AG04450 (cell line): ENCODE results near the gene PADI6. TPM values are rescaled to one million over a fixed set of nuclear protein-coding genes. Genes with fewer than 3 reads are reported as not detected.

Experiments used
- CTCF ChIA-PET: fragments of 300-600, 350-600 bp; formaldehyde crosslinking; extraction: SDS; loops from one replicate; lab custom pipeline; 2022; ENCODE audit warnings: antibody characterized with exemption, inconsistent platforms; lab: Charles Lee
- POLR2A ChIA-PET: fragments of 350-600 bp; formaldehyde crosslinking; extraction: SDS; loops from one replicate; lab custom pipeline; 2021; ENCODE audit warnings: antibody characterized with exemption, inconsistent platforms; lab: Yijun Ruan, JAX
- DNase-seq: peaks from one replicate; pipeline ENCODE4 v3.0.0-alpha.2; 2011; ENCODE audit warnings: low read depth, low spot score
- H3K27ac ChIP-seq: one replicate; pipeline ENCODE4 v1.5.1; 2012; ENCODE audit warnings: low read depth, low read length, control low read depth
- H3K27me3 ChIP-seq: one replicate; pipeline ENCODE4 v1.6.0; 2012; ENCODE audit warnings: low read length; ENCODE audit not compliant: control insufficient read depth, insufficient read depth
- H3K4me3 ChIP-seq: 2 replicates; pipeline ENCODE4 v1.5.1; 2011; ENCODE audit warnings: mild to moderate bottlenecking, low read depth, low read length, control low read depth
- H3K9me3 ChIP-seq: 2 replicates; pipeline ENCODE4 v1.5.1; 2012; ENCODE audit warnings: low read length; ENCODE audit not compliant: control insufficient read depth, insufficient read depth
- CTCF ChIP-seq: IDR thresholded peaks from 2 replicates; pipeline ENCODE4 v1.5.1; 2011; ENCODE audit warnings: low read depth, low read length, control low read depth, inconsistent platforms
- polyA plus RNA-seq: library from polyadenylated mRNA; depleted of rRNA; stranded (reverse); fragments of >200 nt; gene quantifications from 2 replicates; pipeline ENCODE4 v1.2.3, GENCODE V29; 2011

The PADI6 gene
- polyA plus RNA-seq, 1 experiment, result not detected

DNA sequence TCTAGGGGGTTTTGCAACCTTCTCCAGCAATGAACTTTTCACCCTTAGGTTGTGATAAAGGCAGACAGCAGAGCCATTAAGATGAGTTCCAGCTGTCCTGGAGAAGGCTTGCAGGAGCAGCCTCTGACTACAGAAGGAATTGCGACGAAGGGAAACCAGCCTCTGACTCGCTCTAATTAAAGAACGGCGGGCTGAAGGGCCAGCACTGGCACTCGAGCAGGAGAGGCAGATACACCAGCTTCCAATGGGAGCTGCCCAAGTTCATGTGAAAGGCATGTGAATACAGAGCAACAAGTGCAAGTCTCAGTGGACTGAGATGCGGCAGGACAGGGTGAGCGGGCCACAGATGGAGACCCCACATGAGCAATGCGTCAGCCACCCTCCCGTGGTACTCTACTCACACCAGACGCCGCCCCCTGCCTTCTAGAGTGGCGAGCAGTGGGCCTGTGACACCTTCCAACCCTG is 51.8 kb downstream of the PADI6 start:
- Histone ChIP-seq H3K27me3 (no peaks in the 10 kb centered on the region), H3K9me3 (no peaks in the 10 kb centered on the region), H3K4me3 (no peak overlapping the region), H3K27ac (peak overlapping the region; percentile 52)
- DNase-seq, result no peak
- POLR2A ChIA-PET, result interaction anchor here (0.6 to 0.9 kb wide), 2 partner anchors 14 to 255 kb away, joined by 3 to 8 read pairs; no protein-coding TSS in a partner anchor
- TF ChIP-seq CTCF, result no peak
- CTCF ChIA-PET, result interaction anchor here (2.3 kb wide), 1 partner anchor 18 kb away, joined by 9 read pairs; no protein-coding TSS in a partner anchor

GRCh38 chr1:17425806-17426600 is 54.0 kb downstream of the PADI6 start:
- no peaks in the 10 kb centered on the region for H3K9me3 ChIP-seq
- ChIA-PET POLR2A (no interaction called here), CTCF (interaction anchor here (2.3 kb wide), 1 partner anchor 20 kb away, joined by 9 read pairs; no protein-coding TSS in a partner anchor)
- no peak overlapping the region for H3K4me3 ChIP-seq
- no peak overlapping the region for H3K27ac ChIP-seq
- no peak for DNase-seq
- H3K27me3 ChIP-seq, result no peaks in the 10 kb centered on the region
- no peak for TF ChIP-seq CTCF

DNA sequence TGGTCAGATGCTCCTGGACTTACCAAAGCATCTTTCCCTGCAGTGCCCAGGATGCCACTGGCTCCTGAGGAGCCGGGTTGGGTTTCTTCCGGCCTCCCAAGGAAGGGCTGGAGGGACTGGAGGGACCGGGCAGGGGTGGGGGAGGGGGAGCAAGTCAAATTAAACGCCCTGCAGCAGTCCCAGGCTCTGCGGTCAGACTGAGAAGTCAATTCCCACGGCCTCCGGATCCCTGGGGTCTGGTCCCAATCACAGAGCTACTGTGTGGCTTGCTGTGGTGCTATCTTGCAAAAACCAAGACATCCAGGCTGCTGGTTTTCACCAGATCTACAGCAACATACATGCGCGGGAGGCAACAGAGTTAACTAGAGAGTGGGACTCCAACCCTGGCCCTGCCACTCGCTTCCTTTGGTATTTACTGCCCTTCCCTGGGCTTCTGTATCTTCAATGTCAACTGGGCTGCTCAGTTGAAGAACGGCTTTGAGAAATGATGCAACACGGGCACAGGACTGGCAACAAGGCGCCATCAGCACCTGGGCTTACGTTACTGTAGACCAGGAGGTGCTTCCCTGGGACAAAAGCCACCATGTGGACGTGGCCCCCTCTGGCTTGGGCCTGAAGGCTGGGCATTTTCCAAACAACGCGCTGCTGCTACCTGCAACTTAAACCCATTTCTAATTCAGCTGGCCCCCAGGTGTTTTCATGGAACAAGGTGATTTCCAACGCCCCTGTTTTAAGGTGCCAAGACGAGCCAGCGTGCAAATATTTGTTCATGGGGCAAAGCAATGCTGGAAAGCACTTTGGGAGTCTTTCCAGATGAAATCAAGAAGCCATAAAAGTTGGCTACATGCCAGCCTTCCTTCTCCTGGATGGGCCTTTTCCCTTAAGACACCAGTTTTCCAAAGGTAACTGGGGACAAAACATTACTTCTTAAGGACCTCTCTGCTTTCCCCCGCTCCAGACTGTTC is 56.0 kb downstream of the PADI6 start:
- ChIA-PET CTCF (no interaction called here), POLR2A (no interaction called here)
- H3K27me3 ChIP-seq, result no peaks in the 10 kb centered on the region
- DNase-seq, result no peak
- H3K4me3 ChIP-seq, result no peak overlapping the region
- no peak for TF ChIP-seq CTCF
- no peaks in the 10 kb centered on the region for H3K9me3 ChIP-seq
- no peak overlapping the region for H3K27ac ChIP-seq

DNA sequence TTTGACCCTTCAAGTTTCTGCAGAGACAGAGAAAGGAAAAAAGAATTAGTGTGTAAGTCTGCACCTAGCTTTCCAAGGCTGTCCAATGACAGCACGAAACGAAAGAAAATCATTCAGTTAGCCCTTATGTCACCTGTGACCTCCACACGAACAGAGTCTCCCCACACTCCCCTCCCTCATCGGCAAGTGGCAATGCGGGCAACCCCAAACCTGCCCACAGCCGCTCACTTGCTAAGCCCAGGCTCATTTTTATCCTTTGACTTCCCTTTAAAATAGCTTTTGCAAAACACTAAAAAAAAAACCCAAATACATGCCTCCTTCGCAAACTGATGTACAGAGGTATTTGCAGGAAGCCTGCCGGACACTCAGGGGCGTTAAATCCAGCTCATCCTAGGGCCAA is 57.2 kb downstream of the PADI6 start:
- ChIA-PET POLR2A (no interaction called here), CTCF (interaction anchor here (0.6 kb wide), 1 partner anchor 10 kb away, joined by 4 read pairs; no protein-coding TSS in a partner anchor)
- no peak overlapping the region for H3K27ac ChIP-seq
- no peak for DNase-seq
- TF ChIP-seq CTCF, result no peak
- H3K9me3 ChIP-seq, result no peaks in the 10 kb centered on the region; the same call in 1 of the 2 replicates
- H3K4me3 ChIP-seq, result no peak overlapping the region
- no peaks in the 10 kb centered on the region for H3K27me3 ChIP-seq
